Adipocyte (in vitro differentiated cells): ENCODE measurements around the gene CBX5.

ENCODE experiments used
- DNase-seq: peaks from one replicate; pipeline ENCODE4 v3.0.0-alpha.2; 2015; ENCODE audit warnings: low read depth
- H3K27me3 ChIP-seq: replicated peaks from 2 replicates; pipeline ENCODE4 v1.7.0; 2013; ENCODE audit warnings: mild to moderate bottlenecking, low read length, moderate library complexity; ENCODE audit not compliant: control insufficient read depth, insufficient read depth
- H3K36me3 ChIP-seq: 2 replicates; pipeline ENCODE4 v1.7.0; 2013; ENCODE audit warnings: low read length, mild to moderate bottlenecking, moderate library complexity; ENCODE audit not compliant: control insufficient read depth, insufficient read depth, severe bottlenecking
- H3K4me1 ChIP-seq: 2 replicates; pipeline ENCODE4 v1.7.0; 2013; ENCODE audit warnings: mild to moderate bottlenecking, low read length, moderate library complexity; ENCODE audit not compliant: control insufficient read depth, insufficient read depth
- H3K4me3 ChIP-seq: 2 replicates; pipeline ENCODE4 v1.7.0; 2013; ENCODE audit warnings: mild to moderate bottlenecking, low read length, moderate library complexity
- H3K9ac ChIP-seq: 2 replicates; pipeline ENCODE4 v1.7.0; 2013; ENCODE audit warnings: mild to moderate bottlenecking, low read length, moderate library complexity
- H3K9me3 ChIP-seq: 2 replicates; pipeline ENCODE4 v1.7.0; 2013; ENCODE audit warnings: mild to moderate bottlenecking, low read length, moderate library complexity; ENCODE audit not compliant: control insufficient read depth

Gene CBX5

DNA sequence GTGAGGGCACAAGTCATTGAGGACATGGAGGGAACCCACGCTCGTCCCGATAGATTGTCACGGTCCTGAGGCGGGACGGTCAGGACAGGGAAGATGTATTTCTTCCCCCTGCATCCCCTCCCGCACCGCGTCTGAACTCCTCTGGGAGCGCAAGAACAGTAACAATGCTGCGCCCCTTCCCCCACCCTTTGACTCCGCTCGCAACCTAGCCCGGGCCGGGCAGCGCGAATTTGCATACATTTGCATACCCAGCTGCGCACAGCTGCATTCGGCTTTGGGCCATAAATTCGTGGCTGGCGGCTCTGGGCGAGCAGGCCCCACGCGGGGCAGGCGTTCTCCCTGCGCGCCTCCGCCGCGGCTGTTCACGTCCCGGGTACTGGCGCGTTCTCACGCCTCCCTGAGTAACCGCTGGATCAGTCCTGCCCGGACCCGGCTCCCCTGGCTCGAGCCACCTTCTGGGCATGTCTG, 62.1 kb downstream of the CBX5 start:
- no peaks in the 10 kb centered on the region for H3K9me3 ChIP-seq
- no peak for DNase-seq
- peak overlapping the region; percentile 50 for H3K9ac ChIP-seq
- no peaks in the 10 kb centered on the region for H3K36me3 ChIP-seq
- no peak overlapping the region for H3K4me3 ChIP-seq
- H3K4me1 ChIP-seq, result peaks cover 19% of the 10 kb centered on the region
- no peaks in the 10 kb centered on the region for H3K27me3 ChIP-seq

GRCh38 chr12:54216797-54217661, 62.9 kb downstream of the CBX5 start:
- Histone ChIP-seq H3K9ac (peak overlapping the region; percentile 56), H3K9me3 (no peaks in the 10 kb centered on the region), H3K4me3 (peak overlapping the region; percentile 73), H3K27me3 (no peaks in the 10 kb centered on the region), H3K36me3 (no peaks in the 10 kb centered on the region), H3K4me1 (peaks cover 12% of the 10 kb centered on the region)
- peak; percentile 93 for DNase-seq

DNA sequence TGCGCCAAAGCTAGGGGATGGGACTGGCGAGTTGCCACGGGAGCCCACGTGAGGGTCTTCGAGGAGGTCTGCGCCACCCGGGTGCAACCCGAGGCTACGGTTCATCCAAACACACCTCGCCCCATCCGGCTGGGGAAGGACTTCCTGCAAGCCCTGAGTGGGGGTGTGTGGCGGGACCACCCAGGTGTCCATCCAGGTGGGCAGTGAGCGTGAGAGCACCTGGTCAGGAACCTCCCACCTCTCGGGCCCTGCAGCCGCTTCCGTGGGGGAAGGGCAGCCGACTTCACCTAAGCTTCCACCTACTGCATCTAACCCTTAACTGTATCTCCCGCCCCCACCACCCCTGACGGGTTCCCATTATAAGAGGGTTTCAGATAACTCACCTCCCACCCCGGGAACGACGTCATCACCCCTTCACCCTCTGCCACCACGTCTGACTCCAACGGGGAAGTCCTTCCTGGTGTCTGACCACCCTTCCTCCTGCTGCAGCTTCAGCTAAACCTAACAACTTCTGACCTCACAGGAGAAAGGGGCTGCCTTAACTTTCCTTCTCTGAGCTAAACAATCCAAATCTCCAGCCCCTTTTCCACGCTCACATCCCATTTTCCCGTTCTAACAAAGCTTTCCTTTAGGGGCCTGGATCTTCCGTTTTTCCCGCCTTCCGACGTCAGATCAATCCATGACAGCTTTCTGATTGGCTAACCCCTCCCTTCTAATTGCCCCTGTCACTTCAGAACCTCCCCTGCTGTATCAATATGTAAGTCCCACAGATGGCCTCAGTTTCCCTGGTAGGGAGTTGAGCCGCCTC, 63.7 kb downstream of the CBX5 start:
- H3K4me1 ChIP-seq, result peaks cover 8% of the 10 kb centered on the region
- no peaks in the 10 kb centered on the region for H3K9me3 ChIP-seq
- H3K27me3 ChIP-seq, result no peaks in the 10 kb centered on the region
- no peaks in the 10 kb centered on the region for H3K36me3 ChIP-seq
- H3K9ac ChIP-seq, result peak overlapping the region; percentile 56
- H3K4me3 ChIP-seq, result peak overlapping the region; percentile 73
- no peak for DNase-seq

- peak overlapping the region; percentile 52 for H3K4me3 ChIP-seq
- H3K36me3 ChIP-seq, result no peaks in the 10 kb centered on the region
- H3K27me3 ChIP-seq, result peaks cover 4% of the 10 kb centered on the region
- DNase-seq, result peak; percentile 95
- H3K9me3 ChIP-seq, result no peaks in the 10 kb centered on the region
- peaks cover 4% of the 10 kb centered on the region for H3K4me1 ChIP-seq
- H3K9ac ChIP-seq, result peak overlapping the region; percentile 27
These were observed 65.1 kb downstream of the CBX5 start for GRCh38 chr12:54214553-54215406.

- no peak overlapping the region for H3K9ac ChIP-seq
- H3K36me3 ChIP-seq, result no peaks in the 10 kb centered on the region
- no peak for DNase-seq
These were observed 66.8 kb downstream of the CBX5 start for GRCh38 chr12:54213079-54213478.

DNA sequence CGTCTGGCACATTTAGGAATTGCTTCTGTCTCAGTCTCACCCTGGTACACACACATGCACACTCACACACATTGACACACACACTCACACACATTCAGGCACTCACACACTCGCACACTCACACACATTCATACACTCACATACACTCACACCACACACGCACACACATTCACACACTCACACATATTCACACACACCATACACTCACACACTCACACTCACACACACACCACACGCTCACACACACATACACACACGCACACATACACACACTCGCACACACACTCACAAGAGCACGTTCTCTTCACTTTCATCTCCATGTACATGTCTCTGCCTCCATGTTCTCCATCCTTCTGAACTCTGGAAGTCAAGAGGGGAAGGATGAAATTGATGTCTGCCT, 68.0 kb downstream of the CBX5 start:
- H3K4me1 ChIP-seq, result no peaks in the 10 kb centered on the region
- no peak for DNase-seq
- no peak overlapping the region for H3K4me3 ChIP-seq
- H3K9me3 ChIP-seq, result no peaks in the 10 kb centered on the region
- H3K36me3 ChIP-seq, result no peaks in the 10 kb centered on the region
- peaks cover 4% of the 10 kb centered on the region for H3K27me3 ChIP-seq
- no peak overlapping the region for H3K9ac ChIP-seq

More at GRCh38 chr12:54213079-54213478, 66.8 kb downstream of the CBX5 start:
- Histone ChIP-seq H3K27me3 (peaks cover 4% of the 10 kb centered on the region), H3K4me3 (no peak overlapping the region), H3K4me1 (peaks cover 4% of the 10 kb centered on the region), H3K9me3 (no peaks in the 10 kb centered on the region)

- Histone ChIP-seq H3K27me3 (peaks cover 7% of the 10 kb centered on the region), H3K36me3 (no peaks in the 10 kb centered on the region), H3K9ac (no peak overlapping the region), H3K4me1 (no peaks in the 10 kb centered on the region), H3K4me3 (no peak overlapping the region), H3K9me3 (no peaks in the 10 kb centered on the region)
- DNase-seq, result no peak
These were observed 69.5 kb downstream of the CBX5 start for GRCh38 chr12:54210400-54210790.

GRCh38 chr12:54208591-54208990, 71.3 kb downstream of the CBX5 start:
- Histone ChIP-seq H3K27me3 (peaks cover 9% of the 10 kb centered on the region), H3K36me3 (no peaks in the 10 kb centered on the region)

GRCh38 chr12:54207539-54208294, 72.2 kb downstream of the CBX5 start:
- Histone ChIP-seq H3K9me3 (no peaks in the 10 kb centered on the region), H3K4me1 (no peaks in the 10 kb centered on the region), H3K27me3 (peaks cover 9% of the 10 kb centered on the region), H3K4me3 (no peak overlapping the region), H3K9ac (no peak overlapping the region), H3K36me3 (no peaks in the 10 kb centered on the region)
- DNase-seq, result peak; percentile 77

More at GRCh38 chr12:54208591-54208990, 71.3 kb downstream of the CBX5 start:
- no peak for DNase-seq
- no peaks in the 10 kb centered on the region for H3K4me1 ChIP-seq
- H3K4me3 ChIP-seq, result no peak overlapping the region
- no peaks in the 10 kb centered on the region for H3K9me3 ChIP-seq
- no peak overlapping the region for H3K9ac ChIP-seq

- no peaks in the 10 kb centered on the region for H3K4me1 ChIP-seq
- H3K27me3 ChIP-seq, result peaks cover 9% of the 10 kb centered on the region
- H3K36me3 ChIP-seq, result no peaks in the 10 kb centered on the region
- no peak for DNase-seq
- H3K4me3 ChIP-seq, result no peak overlapping the region
- H3K9me3 ChIP-seq, result no peaks in the 10 kb centered on the region
- no peak overlapping the region for H3K9ac ChIP-seq
These were observed 73.1 kb downstream of the CBX5 start for GRCh38 chr12:54206791-54207190.
